GM23248 (cell line): Measurements from ENCODE around the gene LYSET.

Experiments
- EZH2 ChIP-seq: fragments of 200-600 bp; sonication (generic); IDR thresholded peaks from 2 replicates; pipeline ENCODE4 v1.6.1; 2018; ENCODE audit warnings: antibody characterized with exemption, mild to moderate bottlenecking; ENCODE audit not compliant: insufficient read depth, poor library complexity, severe bottlenecking
- EZH2phosphoT487 ChIP-seq: fragments of 200-600 bp; sonication (generic); IDR thresholded peaks from 2 replicates; pipeline ENCODE4 v1.6.1; 2018; ENCODE audit warnings: antibody characterized with exemption, moderate library complexity, mild to moderate bottlenecking, low read depth; ENCODE audit not compliant: insufficient read depth

DNA sequence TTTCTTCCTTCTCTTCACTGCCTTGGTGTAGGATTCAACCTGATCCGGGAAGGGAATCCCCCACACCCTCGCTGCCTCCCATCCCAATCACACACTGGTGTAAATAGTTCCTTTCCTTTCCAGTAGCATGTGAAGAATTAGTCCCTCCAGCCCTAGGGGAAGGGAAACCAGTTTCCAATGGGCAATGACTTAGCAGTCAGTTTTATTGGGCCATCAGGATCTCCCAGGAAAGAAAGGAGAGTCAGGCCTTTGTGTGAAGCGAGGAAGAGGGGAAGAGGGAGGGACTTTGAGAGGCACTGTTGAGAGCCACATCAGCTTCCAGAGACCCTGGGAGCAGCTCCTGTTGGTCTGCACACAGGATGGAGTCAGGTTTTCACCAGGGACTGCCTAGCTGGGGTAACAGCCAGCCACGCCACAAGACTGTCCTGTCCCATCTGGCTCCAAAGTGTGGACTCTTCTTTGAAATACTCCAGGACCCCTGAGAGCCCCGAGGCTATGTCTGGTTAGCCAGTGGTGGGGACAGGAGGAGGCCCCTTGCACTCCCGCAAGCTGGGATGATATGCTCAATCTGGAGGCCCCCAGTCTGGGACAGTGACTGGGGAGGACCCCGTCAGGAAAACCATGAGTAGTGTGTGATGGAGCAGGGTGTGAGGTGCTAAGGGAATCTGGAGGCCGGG is 28.3 kb upstream of the LYSET start:
- TF ChIP-seq EZH2 (no peak), EZH2phosphoT487 (no peak)
